HEK293 (cell line): ENCODE measurements around the gene ME2.

Experiments used
- CTCF ChIA-PET: fragments of 350-600 bp; formaldehyde crosslinking; extraction: SDS; loops from one replicate; lab custom pipeline; 2021; ENCODE audit warnings: antibody characterized with exemption; lab: Yijun Ruan, JAX
- POLR2A ChIA-PET: fragments of 300-600 bp; formaldehyde crosslinking; extraction: SDS; loops from one replicate; lab custom pipeline; 2020; ENCODE audit warnings: antibody characterized with exemption, inconsistent platforms; lab: Yijun Ruan, JAX
- H3K27ac ChIP-seq: fragments of 200-500 bp; sonication (Bioruptor generic); 2 replicates; pipeline ENCODE4 v1.5.1; 2014; ENCODE audit warnings: low read depth, low read length, control low read depth, inconsistent platforms; ENCODE audit errors: extremely low read depth
- H3K36me3 ChIP-seq, 2 experiments: fragments of 200-500 bp in 1 of 2; sonication (Bioruptor generic) in 1 of 2; 1 replicate in 1 of 2; 2 replicates in 1 of 2; pipeline ENCODE4 v1.5.1; 2014 to 2017; ENCODE audit warnings: inconsistent platforms in 2 of 2, low read length in 2 of 2; ENCODE audit not compliant: control insufficient read depth in 2 of 2, insufficient read depth in 1 of 2
- H3K4me1 ChIP-seq: fragments of 200-500 bp; sonication (Bioruptor generic); 2 replicates; pipeline ENCODE4 v1.5.1; 2014; ENCODE audit warnings: mild to moderate bottlenecking, low read length, inconsistent platforms; ENCODE audit not compliant: control insufficient read depth, insufficient read depth
- H3K4me3 ChIP-seq: 2 replicates; pipeline ENCODE4 v1.5.1; 2011; ENCODE audit warnings: low read depth, mild to moderate bottlenecking, control low read depth, low read length, moderate library complexity
- H3K9me3 ChIP-seq: fragments of 200-500 bp; sonication (Bioruptor generic); 2 replicates; pipeline ENCODE4 v1.5.1; 2014; ENCODE audit warnings: low read depth, low read length, inconsistent platforms; ENCODE audit not compliant: control insufficient read depth, insufficient read depth
- FEZF1 ChIP-seq: fragments of 450-650 bp; formaldehyde crosslinking; IDR thresholded peaks from 2 replicates; pipeline ENCODE4 v1.5.1; 2016; ENCODE audit warnings: missing biosample characterization, missing genetic modification characterization
- GLIS1 ChIP-seq: fragments of 450-650 bp; formaldehyde crosslinking; IDR thresholded peaks from 2 replicates; pipeline ENCODE4 v1.5.1; 2016; ENCODE audit warnings: missing biosample characterization, missing genetic modification characterization
- GLIS2 ChIP-seq: fragments of 450-650 bp; formaldehyde crosslinking; IDR thresholded peaks from 2 replicates; pipeline ENCODE4 v1.5.1; 2016; ENCODE audit warnings: missing biosample characterization, missing genetic modification characterization
- HOXC10 ChIP-seq: sonication (generic); formaldehyde crosslinking; IDR thresholded peaks from 2 replicates; pipeline ENCODE4 v1.8.1; 2023; ENCODE audit warnings: mild to moderate bottlenecking, missing genetic modification reagents
- ZBTB1 ChIP-seq: fragments of 450-650 bp; formaldehyde crosslinking; IDR thresholded peaks from 2 replicates; pipeline ENCODE4 v1.5.1; 2016; ENCODE audit warnings: missing biosample characterization, missing genetic modification characterization
- ZBTB48 ChIP-seq: fragments of 450-650 bp; formaldehyde crosslinking; IDR thresholded peaks from 2 replicates; pipeline ENCODE4 v1.5.1; 2016; ENCODE audit warnings: missing biosample characterization, missing genetic modification characterization
- ZFP3 ChIP-seq: fragments of 450-650 bp; formaldehyde crosslinking; IDR thresholded peaks from 2 replicates; pipeline ENCODE4 v1.5.1; 2016; ENCODE audit warnings: low read depth, missing biosample characterization, missing genetic modification characterization
- ZNF133 ChIP-seq: fragments of 450-650 bp; formaldehyde crosslinking; IDR thresholded peaks from 2 replicates; pipeline ENCODE4 v1.5.1; 2016; ENCODE audit warnings: missing biosample characterization, missing genetic modification characterization
- ZNF157 ChIP-seq: fragments of 450-650 bp; formaldehyde crosslinking; IDR thresholded peaks from 2 replicates; pipeline ENCODE4 v1.5.1; 2016; ENCODE audit warnings: missing biosample characterization, missing genetic modification characterization
- ZNF248 ChIP-seq: fragments of 450-650 bp; formaldehyde crosslinking; IDR thresholded peaks from 2 replicates; pipeline ENCODE4 v1.5.1; 2017; ENCODE audit warnings: missing biosample characterization, missing genetic modification characterization
- ZNF416 ChIP-seq: fragments of 450-650 bp; formaldehyde crosslinking; IDR thresholded peaks from 2 replicates; pipeline ENCODE4 v1.5.1; 2016; ENCODE audit warnings: missing biosample characterization, missing genetic modification characterization
- ZNF473 ChIP-seq: fragments of 450-650 bp; formaldehyde crosslinking; IDR thresholded peaks from 2 replicates; pipeline ENCODE4 v1.5.1; 2017; ENCODE audit warnings: missing biosample characterization, missing genetic modification characterization
- ZNF521 ChIP-seq: fragments of 450-650 bp; formaldehyde crosslinking; IDR thresholded peaks from 2 replicates; pipeline ENCODE4 v1.5.1; 2017; ENCODE audit warnings: missing biosample characterization, mild to moderate bottlenecking, missing genetic modification characterization
- ZNF530 ChIP-seq: fragments of 450-650 bp; formaldehyde crosslinking; IDR thresholded peaks from 2 replicates; pipeline ENCODE4 v1.5.1; 2016; ENCODE audit warnings: low read depth, missing biosample characterization, missing genetic modification characterization
- ZNF785 ChIP-seq: fragments of 450-650 bp; formaldehyde crosslinking; IDR thresholded peaks from 2 replicates; pipeline ENCODE4 v1.5.1; 2016; ENCODE audit warnings: missing biosample characterization, missing genetic modification characterization
- ZNF830 ChIP-seq: fragments of 450-650 bp; IDR thresholded peaks from 2 replicates; pipeline ENCODE4 v1.5.0; 2018; ENCODE audit warnings: missing biosample characterization, missing genetic modification characterization, low read depth, mild to moderate bottlenecking, moderate library complexity
- TF ChIP-seq, protein P1 (sequence below): fragments of 450-650 bp; IDR thresholded peaks from 2 replicates; pipeline ENCODE4 v1.5.1; 2018; ENCODE audit warnings: missing biosample characterization, missing genetic modification characterization
- TF ChIP-seq, protein P2 (sequence below): fragments of 450-650 bp; formaldehyde crosslinking; optimal IDR thresholded peaks from 2 replicates; pipeline ENCODE3; 2016; ENCODE audit warnings: missing biosample characterization, mild to moderate bottlenecking, missing genetic modification characterization
- TF ChIP-seq, protein P3 (sequence below): fragments of 450-650 bp; formaldehyde crosslinking; IDR thresholded peaks from 2 replicates; pipeline ENCODE4 v1.5.1; 2016; ENCODE audit warnings: missing biosample characterization, missing genetic modification characterization
- TF ChIP-seq, protein P4 (sequence below): fragments of 450-650 bp; formaldehyde crosslinking; IDR thresholded peaks from 2 replicates; pipeline ENCODE4 v1.5.1; 2016; ENCODE audit warnings: missing biosample characterization, missing genetic modification characterization
- TF ChIP-seq, protein P5 (sequence below): fragments of 450-650 bp; formaldehyde crosslinking; IDR thresholded peaks from 2 replicates; pipeline ENCODE4 v1.5.1; 2016; ENCODE audit warnings: missing biosample characterization, missing genetic modification characterization, borderline replicate concordance
- TF ChIP-seq, protein P6 (sequence below): fragments of 450-650 bp; formaldehyde crosslinking; IDR thresholded peaks from 2 replicates; pipeline ENCODE4 v1.5.1; 2016; ENCODE audit warnings: missing biosample characterization, missing genetic modification characterization
- TF ChIP-seq, protein P7 (sequence below): sonication (generic); formaldehyde crosslinking; IDR thresholded peaks from 2 replicates; pipeline ENCODE4 v1.8.1; 2022; ENCODE audit warnings: mild to moderate bottlenecking, moderate library complexity, missing genetic modification reagents

ME2 gene

DNA sequence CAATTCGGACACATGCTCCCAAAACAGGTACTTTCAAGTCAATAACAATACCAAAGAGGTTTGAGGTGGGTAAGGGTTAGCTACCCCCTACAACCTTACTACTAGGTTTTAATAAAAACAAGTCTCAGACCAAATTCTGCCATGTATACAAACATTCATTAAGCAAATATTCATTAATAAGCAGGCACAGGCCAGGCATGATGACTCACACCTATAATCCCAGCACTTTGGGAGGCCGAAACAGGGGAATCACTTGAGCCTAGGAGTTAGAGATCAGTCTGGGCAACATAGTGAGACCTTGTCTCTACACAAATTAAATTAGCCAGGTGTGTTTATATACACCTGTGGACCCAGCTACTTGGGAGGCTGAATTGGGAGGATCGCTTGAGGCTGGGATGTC is 77.2 kb downstream of the ME2 start (continued):
- TF ChIP-seq, protein P1, sequence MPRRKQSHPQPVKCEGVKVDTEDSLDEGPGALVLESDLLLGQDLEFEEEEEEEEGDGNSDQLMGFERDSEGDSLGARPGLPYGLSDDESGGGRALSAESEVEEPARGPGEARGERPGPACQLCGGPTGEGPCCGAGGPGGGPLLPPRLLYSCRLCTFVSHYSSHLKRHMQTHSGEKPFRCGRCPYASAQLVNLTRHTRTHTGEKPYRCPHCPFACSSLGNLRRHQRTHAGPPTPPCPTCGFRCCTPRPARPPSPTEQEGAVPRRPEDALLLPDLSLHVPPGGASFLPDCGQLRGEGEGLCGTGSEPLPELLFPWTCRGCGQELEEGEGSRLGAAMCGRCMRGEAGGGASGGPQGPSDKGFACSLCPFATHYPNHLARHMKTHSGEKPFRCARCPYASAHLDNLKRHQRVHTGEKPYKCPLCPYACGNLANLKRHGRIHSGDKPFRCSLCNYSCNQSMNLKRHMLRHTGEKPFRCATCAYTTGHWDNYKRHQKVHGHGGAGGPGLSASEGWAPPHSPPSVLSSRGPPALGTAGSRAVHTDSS, result no peak
- TF ChIP-seq, protein P2, sequence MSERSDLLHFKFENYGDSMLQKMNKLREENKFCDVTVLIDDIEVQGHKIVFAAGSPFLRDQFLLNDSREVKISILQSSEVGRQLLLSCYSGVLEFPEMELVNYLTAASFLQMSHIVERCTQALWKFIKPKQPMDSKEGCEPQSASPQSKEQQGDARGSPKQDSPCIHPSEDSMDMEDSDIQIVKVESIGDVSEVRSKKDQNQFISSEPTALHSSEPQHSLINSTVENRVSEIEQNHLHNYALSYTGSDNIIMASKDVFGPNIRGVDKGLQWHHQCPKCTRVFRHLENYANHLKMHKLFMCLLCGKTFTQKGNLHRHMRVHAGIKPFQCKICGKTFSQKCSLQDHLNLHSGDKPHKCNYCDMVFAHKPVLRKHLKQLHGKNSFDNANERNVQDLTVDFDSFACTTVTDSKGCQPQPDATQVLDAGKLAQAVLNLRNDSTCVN (tag by site-specific recombination), result no peak
- TF ChIP-seq GLIS2 (tag by site-specific recombination) (no peak), ZNF785 (tag by site-specific recombination) (no peak), ZNF830 (tag by site-specific recombination) (no peak), ZBTB48 (tag by site-specific recombination) (no peak), ZNF248 (tag by site-specific recombination) (no peak), ZFP3 (tag by site-specific recombination) (no peak), ZNF521 (no peak)
- TF ChIP-seq, protein P3, sequence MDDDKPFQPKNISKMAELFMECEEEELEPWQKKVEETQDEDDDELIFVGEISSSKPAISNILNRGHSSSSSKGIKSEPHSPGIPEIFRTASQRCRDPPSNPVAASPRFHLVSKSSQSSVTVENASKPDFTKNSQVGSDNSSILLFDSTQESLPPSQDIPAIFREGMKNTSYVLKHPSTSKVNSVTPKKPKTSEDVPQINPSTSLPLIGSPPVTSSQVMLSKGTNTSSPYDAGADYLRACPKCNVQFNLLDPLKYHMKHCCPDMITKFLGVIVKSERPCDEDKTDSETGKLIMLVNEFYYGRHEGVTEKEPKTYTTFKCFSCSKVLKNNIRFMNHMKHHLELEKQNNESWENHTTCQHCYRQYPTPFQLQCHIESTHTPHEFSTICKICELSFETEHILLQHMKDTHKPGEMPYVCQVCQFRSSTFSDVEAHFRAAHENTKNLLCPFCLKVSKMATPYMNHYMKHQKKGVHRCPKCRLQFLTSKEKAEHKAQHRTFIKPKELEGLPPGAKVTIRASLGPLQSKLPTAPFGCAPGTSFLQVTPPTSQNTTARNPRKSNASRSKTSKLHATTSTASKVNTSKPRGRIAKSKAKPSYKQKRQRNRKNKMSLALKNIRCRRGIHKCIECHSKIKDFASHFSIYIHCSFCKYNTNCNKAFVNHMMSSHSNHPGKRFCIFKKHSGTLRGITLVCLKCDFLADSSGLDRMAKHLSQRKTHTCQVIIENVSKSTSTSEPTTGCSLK (tag by site-specific recombination), result no peak
- TF ChIP-seq, protein P4, sequence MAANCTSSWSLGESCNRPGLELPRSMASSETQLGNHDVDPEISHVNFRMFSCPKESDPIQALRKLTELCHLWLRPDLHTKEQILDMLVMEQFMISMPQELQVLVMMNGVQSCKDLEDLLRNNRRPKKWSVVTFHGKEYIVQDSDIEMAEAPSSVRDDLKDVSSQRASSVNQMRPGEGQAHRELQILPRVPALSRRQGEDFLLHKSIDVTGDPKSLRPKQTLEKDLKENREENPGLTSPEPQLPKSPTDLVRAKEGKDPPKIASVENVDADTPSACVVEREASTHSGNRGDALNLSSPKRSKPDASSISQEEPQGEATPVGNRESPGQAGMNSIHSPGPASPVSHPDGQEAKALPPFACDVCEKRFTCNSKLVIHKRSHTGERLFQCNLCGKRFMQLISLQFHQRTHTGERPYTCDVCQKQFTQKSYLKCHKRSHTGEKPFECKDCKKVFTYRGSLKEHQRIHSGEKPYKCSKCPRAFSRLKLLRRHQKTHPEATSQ (tag by site-specific recombination), result no peak
- TF ChIP-seq, all 188 proteins: peak for 0

DNA sequence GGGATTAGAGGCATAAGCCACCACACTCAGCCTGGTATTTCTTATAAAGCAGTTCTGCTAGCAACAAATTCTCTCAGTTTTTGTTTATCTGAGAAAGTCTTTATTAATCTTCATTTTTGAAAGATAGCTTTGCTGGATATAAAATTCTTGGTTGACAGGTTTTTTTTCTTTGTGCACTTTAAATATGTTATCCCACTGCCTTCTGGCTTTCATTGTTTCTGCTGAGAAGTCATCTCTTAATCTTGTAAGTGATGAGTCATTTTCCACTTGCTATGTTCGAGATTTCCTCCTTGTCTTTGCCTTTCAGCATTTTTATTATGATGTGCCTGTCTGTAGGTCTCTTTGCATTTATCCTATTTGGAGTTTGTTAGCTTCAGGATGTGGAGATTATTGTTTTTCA is 83.1 kb downstream of the ME2 start:
- ChIA-PET POLR2A (no interaction called here), CTCF (no interaction called here)
- no peak overlapping the region for H3K4me3 ChIP-seq
- no peak overlapping the region for H3K27ac ChIP-seq
- no peaks in the 10 kb centered on the region for H3K9me3 ChIP-seq
- H3K4me1 ChIP-seq, result no peaks in the 10 kb centered on the region
- no peaks in the 10 kb centered on the region for H3K36me3 ChIP-seq
- TF ChIP-seq ZNF530 (tag by site-specific recombination) (no peak), ZBTB1 (tag by site-specific recombination) (no peak), ZNF133 (tag by site-specific recombination) (peak; percentile 59), HOXC10 (no peak), ZNF416 (no peak), GLIS1 (tag by site-specific recombination) (no peak), FEZF1 (tag by site-specific recombination) (no peak), ZNF157 (tag by site-specific recombination) (no peak), ZNF473 (tag by site-specific recombination) (no peak)
- TF ChIP-seq, protein P5, sequence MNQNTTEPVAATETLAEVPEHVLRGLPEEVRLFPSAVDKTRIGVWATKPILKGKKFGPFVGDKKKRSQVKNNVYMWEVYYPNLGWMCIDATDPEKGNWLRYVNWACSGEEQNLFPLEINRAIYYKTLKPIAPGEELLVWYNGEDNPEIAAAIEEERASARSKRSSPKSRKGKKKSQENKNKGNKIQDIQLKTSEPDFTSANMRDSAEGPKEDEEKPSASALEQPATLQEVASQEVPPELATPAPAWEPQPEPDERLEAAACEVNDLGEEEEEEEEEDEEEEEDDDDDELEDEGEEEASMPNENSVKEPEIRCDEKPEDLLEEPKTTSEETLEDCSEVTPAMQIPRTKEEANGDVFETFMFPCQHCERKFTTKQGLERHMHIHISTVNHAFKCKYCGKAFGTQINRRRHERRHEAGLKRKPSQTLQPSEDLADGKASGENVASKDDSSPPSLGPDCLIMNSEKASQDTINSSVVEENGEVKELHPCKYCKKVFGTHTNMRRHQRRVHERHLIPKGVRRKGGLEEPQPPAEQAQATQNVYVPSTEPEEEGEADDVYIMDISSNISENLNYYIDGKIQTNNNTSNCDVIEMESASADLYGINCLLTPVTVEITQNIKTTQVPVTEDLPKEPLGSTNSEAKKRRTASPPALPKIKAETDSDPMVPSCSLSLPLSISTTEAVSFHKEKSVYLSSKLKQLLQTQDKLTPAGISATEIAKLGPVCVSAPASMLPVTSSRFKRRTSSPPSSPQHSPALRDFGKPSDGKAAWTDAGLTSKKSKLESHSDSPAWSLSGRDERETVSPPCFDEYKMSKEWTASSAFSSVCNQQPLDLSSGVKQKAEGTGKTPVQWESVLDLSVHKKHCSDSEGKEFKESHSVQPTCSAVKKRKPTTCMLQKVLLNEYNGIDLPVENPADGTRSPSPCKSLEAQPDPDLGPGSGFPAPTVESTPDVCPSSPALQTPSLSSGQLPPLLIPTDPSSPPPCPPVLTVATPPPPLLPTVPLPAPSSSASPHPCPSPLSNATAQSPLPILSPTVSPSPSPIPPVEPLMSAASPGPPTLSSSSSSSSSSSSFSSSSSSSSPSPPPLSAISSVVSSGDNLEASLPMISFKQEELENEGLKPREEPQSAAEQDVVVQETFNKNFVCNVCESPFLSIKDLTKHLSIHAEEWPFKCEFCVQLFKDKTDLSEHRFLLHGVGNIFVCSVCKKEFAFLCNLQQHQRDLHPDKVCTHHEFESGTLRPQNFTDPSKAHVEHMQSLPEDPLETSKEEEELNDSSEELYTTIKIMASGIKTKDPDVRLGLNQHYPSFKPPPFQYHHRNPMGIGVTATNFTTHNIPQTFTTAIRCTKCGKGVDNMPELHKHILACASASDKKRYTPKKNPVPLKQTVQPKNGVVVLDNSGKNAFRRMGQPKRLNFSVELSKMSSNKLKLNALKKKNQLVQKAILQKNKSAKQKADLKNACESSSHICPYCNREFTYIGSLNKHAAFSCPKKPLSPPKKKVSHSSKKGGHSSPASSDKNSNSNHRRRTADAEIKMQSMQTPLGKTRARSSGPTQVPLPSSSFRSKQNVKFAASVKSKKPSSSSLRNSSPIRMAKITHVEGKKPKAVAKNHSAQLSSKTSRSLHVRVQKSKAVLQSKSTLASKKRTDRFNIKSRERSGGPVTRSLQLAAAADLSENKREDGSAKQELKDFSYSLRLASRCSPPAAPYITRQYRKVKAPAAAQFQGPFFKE, result no peak
- TF ChIP-seq, protein P6, sequence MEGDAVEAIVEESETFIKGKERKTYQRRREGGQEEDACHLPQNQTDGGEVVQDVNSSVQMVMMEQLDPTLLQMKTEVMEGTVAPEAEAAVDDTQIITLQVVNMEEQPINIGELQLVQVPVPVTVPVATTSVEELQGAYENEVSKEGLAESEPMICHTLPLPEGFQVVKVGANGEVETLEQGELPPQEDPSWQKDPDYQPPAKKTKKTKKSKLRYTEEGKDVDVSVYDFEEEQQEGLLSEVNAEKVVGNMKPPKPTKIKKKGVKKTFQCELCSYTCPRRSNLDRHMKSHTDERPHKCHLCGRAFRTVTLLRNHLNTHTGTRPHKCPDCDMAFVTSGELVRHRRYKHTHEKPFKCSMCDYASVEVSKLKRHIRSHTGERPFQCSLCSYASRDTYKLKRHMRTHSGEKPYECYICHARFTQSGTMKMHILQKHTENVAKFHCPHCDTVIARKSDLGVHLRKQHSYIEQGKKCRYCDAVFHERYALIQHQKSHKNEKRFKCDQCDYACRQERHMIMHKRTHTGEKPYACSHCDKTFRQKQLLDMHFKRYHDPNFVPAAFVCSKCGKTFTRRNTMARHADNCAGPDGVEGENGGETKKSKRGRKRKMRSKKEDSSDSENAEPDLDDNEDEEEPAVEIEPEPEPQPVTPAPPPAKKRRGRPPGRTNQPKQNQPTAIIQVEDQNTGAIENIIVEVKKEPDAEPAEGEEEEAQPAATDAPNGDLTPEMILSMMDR (tag by site-specific recombination), result no peak
- TF ChIP-seq, protein P7, sequence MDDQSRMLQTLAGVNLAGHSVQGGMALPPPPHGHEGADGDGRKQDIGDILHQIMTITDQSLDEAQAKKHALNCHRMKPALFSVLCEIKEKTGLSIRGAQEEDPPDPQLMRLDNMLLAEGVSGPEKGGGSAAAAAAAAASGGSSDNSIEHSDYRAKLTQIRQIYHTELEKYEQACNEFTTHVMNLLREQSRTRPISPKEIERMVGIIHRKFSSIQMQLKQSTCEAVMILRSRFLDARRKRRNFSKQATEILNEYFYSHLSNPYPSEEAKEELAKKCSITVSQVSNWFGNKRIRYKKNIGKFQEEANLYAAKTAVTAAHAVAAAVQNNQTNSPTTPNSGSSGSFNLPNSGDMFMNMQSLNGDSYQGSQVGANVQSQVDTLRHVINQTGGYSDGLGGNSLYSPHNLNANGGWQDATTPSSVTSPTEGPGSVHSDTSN (CRISPR knock-in tag), result no peak
